ENCODE measurements around the gene JSRP1.

Gene JSRP1

GRCh38 chr19:2232286-2233151 lies 23.7 kb downstream of the JSRP1 start:
- no peak for DNase-seq (ENCODE audit: low read depth, low spot score)

GRCh38 chr19:2231621-2232221 lies 24.5 kb downstream of the JSRP1 start:
- no peak for DNase-seq (ENCODE audit: low read depth, low spot score)

GRCh38 chr19:2230807-2231533 lies 25.2 kb downstream of the JSRP1 start:
- no peak for DNase-seq (ENCODE audit: low read depth, low spot score)

GRCh38 chr19:2230033-2230531 lies 26.1 kb downstream of the JSRP1 start:
- no peak for DNase-seq (ENCODE audit: low read depth, low spot score)

GRCh38 chr19:2229103-2230032 lies 26.8 kb downstream of the JSRP1 start:
- DNase-seq (ENCODE audit: low read depth, low spot score) = no peak

- DNase-seq (ENCODE audit: low read depth, low spot score) = no peak
Observed at GRCh38 chr19:2228157-2229030, 27.8 kb downstream of the JSRP1 start.

- no peak for DNase-seq (ENCODE audit: low read depth, low spot score)
Observed at GRCh38 chr19:2227415-2228156, 28.6 kb downstream of the JSRP1 start.

GRCh38 chr19:2226840-2227360 lies 29.3 kb downstream of the JSRP1 start:
- no peak for DNase-seq (ENCODE audit: low read depth, low spot score)

GRCh38 chr19:2226051-2226839 lies 30.0 kb downstream of the JSRP1 start:
- DNase-seq (ENCODE audit: low read depth, low spot score) = no peak

GRCh38 chr19:2225415-2226050 lies 30.7 kb downstream of the JSRP1 start:
- DNase-seq (ENCODE audit: low read depth, low spot score) = no peak

- no peak for DNase-seq (ENCODE audit: low read depth, low spot score)
Observed at GRCh38 chr19:2224754-2225349, 31.4 kb downstream of the JSRP1 start.

- no peak for DNase-seq (ENCODE audit: low read depth, low spot score)
Observed at GRCh38 chr19:2223959-2224358, 32.3 kb downstream of the JSRP1 start.

GRCh38 chr19:2223391-2223790 lies 32.8 kb downstream of the JSRP1 start:
- DNase-seq (ENCODE audit: low read depth, low spot score) = no peak

GRCh38 chr19:2221918-2222317 lies 34.3 kb downstream of the JSRP1 start:
- no peak for DNase-seq (ENCODE audit: low read depth, low spot score)

GRCh38 chr19:2221250-2221831 lies 34.9 kb downstream of the JSRP1 start:
- DNase-seq (ENCODE audit: low read depth, low spot score) = no peak

GRCh38 chr19:2219726-2220125 lies 36.5 kb downstream of the JSRP1 start:
- DNase-seq (ENCODE audit: low read depth, low spot score) = no peak

GRCh38 chr19:2217591-2217990 lies 38.6 kb downstream of the JSRP1 start:
- no peak for DNase-seq (ENCODE audit: low read depth, low spot score)

Data from activated CD4-positive, CD25-positive, alpha-beta regulatory T cell treated with anti-CD3 and anti-CD28 coated beads, Interleukin-2, amount 50 U/mL, for 16 hours (primary cell).